Naive thymus-derived CD8-positive, alpha-beta T cell (primary cell): Measurements from ENCODE around the gene TMEM101. TPM values are rescaled to one million over a fixed set of nuclear protein-coding genes. Genes with fewer than 3 reads are reported as not detected.
"Not testable (repeated sequence)": the region's sequence is repeated elsewhere in the genome, so short reads cannot be mapped to it uniquely, and the experiment has no call there.

ENCODE experiments used
- ATAC-seq, 2 donors: fragments of 150-1000 bp; cut with Tn5 transposase in 1 of 2; sonication (Bioruptor Pico), chemical (Tn5 transposase) in 1 of 2; 1 replicate in 1 of 2; 2 replicates in 1 of 2; pipeline ENCODE4 v1.10.0; 2021; ENCODE audit warnings: mild to moderate bottlenecking in 2 of 2, moderate library complexity in 2 of 2
- POLR2A ChIA-PET: fragments of 350-600 bp; sonication (Branson Sonifier 250); formaldehyde crosslinking; loops from one replicate; lab custom pipeline; 2021; ENCODE audit warnings: antibody characterized with exemption; lab: Charles Lee
- DNase-seq, 10 donors: peaks; one replicate each; pipeline versions ENCODE4 v3.0.0 to v3.0.0-alpha.2; 2020 to 2022
- H3K27ac Mint-ChIP-seq, 10 donors: one replicate each; pipeline ENCODE4 v1.8.0; 2020 to 2022; ENCODE audit warnings: mild to moderate bottlenecking in 10 of 10, mixed read lengths in 10 of 10, moderate library complexity in 4 of 10, inconsistent platforms in 1 of 10
- H3K27me3 Mint-ChIP-seq, 5 donors: one replicate each; pipeline ENCODE4 v1.8.0; 2021 to 2022; ENCODE audit warnings: mixed read lengths in 5 of 5
- H3K36me3 Mint-ChIP-seq, 3 donors: one replicate each; pipeline ENCODE4 v1.8.0; 2020 to 2022; ENCODE audit warnings: mixed read lengths in 3 of 3, mild to moderate bottlenecking in 2 of 3, inconsistent platforms in 1 of 3
- H3K4me1 Mint-ChIP-seq, 4 donors: one replicate each; pipeline ENCODE4 v1.8.0; 2021 to 2022; ENCODE audit warnings: mixed read lengths in 4 of 4
- H3K4me3 Mint-ChIP-seq, 10 donors: one replicate each; pipeline ENCODE4 v1.8.0; 2020 to 2022; ENCODE audit warnings: mild to moderate bottlenecking in 10 of 10, mixed read lengths in 10 of 10, moderate library complexity in 6 of 10, inconsistent platforms in 1 of 10
- H3K9me3 Mint-ChIP-seq, 9 donors: one replicate each; pipeline ENCODE4 v1.8.0; 2020 to 2022; ENCODE audit warnings: mixed read lengths in 9 of 9, mild to moderate bottlenecking in 3 of 9, inconsistent platforms in 1 of 9, moderate library complexity in 1 of 9
- polyA plus RNA-seq, 3 donors: library from polyadenylated mRNA; unstranded; fragments of 300-500 nt; fragmentation: Illumina TruSeq; gene quantifications; one replicate each; pipeline ENCODE4 v1.2.3, GENCODE V29; 2021
- total RNA-seq, 8 experiments: library from RNA in 2 of 8; stranded (reverse) in 2 of 8; gene quantifications; one replicate each; pipeline ENCODE4 v1.2.3 and lab custom pipeline; 2021 to 2026

Gene TMEM101
- total and polyA plus RNA-seq, 5 experiments from 2014 or later, result 23.6 to 28.8 (median 27.1) TPM

DNA sequence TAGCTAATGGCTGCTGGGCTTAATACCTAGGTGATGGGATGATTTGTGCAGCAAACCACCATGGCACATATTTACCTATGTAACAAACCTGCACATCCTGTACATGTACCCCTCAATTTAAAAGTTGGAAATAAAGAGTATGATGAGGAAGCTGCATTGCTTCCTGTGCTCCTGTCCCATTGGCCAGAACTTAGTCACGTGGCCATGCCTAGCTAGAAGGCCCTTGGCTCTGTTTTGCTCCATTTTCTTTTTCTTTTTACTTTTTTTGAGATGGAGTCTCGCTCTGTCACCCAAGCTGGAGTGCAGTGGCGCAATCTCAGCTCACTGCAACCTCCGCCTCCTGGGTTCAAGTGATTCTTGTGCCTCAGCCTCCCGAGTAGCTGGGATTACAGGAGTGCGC is 53.5 kb downstream of the TMEM101 start:
- ATAC-seq, H3K9me3 Mint-ChIP-seq, H3K4me3 Mint-ChIP-seq, H3K36me3 Mint-ChIP-seq, H3K4me1 Mint-ChIP-seq, DNase-seq, POLR2A ChIA-PET, H3K27ac Mint-ChIP-seq: not testable (repeated sequence)
- H3K27me3 Mint-ChIP-seq, result peaks cover 3 to 13% (median 8%) of the 10 kb centered on the region in 5 donors

Other genes with a start within 250 kb of the TMEM101 start
- 10 to 100 TPM; 11.6 to 13.0 TPM for gene DUSP3, start 236.0 kb downstream of the TMEM101 start, total RNA-seq
- gene DUSP3, start 236.0 kb downstream of the TMEM101 start, polyA plus RNA-seq, result 1 to 10 TPM; 5.9 to 7.5 (median 6.4) TPM
- not detected for gene CFAP97D1, start 234.5 kb downstream of the TMEM101 start, total RNA-seq
- gene CFAP97D1, start 234.5 kb downstream of the TMEM101 start, polyA plus RNA-seq, result not detected
- under 1 TPM in 1 of 2 experiments, not detected in 1; 0.16 TPM for gene MPP3, start 181.8 kb downstream of the TMEM101 start, total RNA-seq
- not detected for gene MPP3, start 181.8 kb downstream of the TMEM101 start, polyA plus RNA-seq
- gene CD300LG, start 167.8 kb downstream of the TMEM101 start, total RNA-seq, result not detected
- not detected for gene CD300LG, start 167.8 kb downstream of the TMEM101 start, polyA plus RNA-seq
- 1 to 10 TPM; 2.4 to 5.2 TPM for gene MPP2, start 107.4 kb downstream of the TMEM101 start, total RNA-seq
- 1 to 10 TPM; 1.1 to 4.0 (median 3.1) TPM for gene MPP2, start 107.4 kb downstream of the TMEM101 start, polyA plus RNA-seq
- gene PPY, start 72.5 kb downstream of the TMEM101 start, total RNA-seq, result not detected
- gene PPY, start 72.5 kb downstream of the TMEM101 start, polyA plus RNA-seq, result not detected
- gene PYY, start 61.0 kb downstream of the TMEM101 start, total RNA-seq, result not detected
- not detected for gene PYY, start 61.0 kb downstream of the TMEM101 start, polyA plus RNA-seq
- gene NAGS, start 10.3 kb downstream of the TMEM101 start, total RNA-seq, result under 1 TPM; 0.19 to 0.96 TPM
- under 1 TPM; 0.39 to 0.62 (median 0.59) TPM for gene NAGS, start 10.3 kb downstream of the TMEM101 start, polyA plus RNA-seq
- gene LSM12, start 51.7 kb upstream of the TMEM101 start, total RNA-seq, result 10 to 100 TPM; 33.3 to 36.0 TPM
- 10 to 100 TPM; 63.4 to 82.6 (median 66.7) TPM for gene LSM12, start 51.7 kb upstream of the TMEM101 start, polyA plus RNA-seq
- gene G6PC3, start 55.8 kb upstream of the TMEM101 start, total RNA-seq, result 10 to 100 TPM; 15.0 to 19.1 TPM
- 10 to 100 TPM; 25.5 to 31.3 (median 26.6) TPM for gene G6PC3, start 55.8 kb upstream of the TMEM101 start, polyA plus RNA-seq
- gene HDAC5, start 108.7 kb upstream of the TMEM101 start, total RNA-seq, result 10 to 100 TPM; 71.1 to 73.8 TPM
- gene HDAC5, start 108.7 kb upstream of the TMEM101 start, polyA plus RNA-seq, result 10 to 100 TPM; 25.3 to 41.8 (median 27.2) TPM
- gene HROB, start 127.0 kb upstream of the TMEM101 start, total RNA-seq, result 1 to 10 TPM in 1 of 2 experiments, under 1 TPM in 1; 0.88 to 1.2 TPM
- gene HROB, start 127.0 kb upstream of the TMEM101 start, polyA plus RNA-seq, result under 1 TPM in 2 of 3 donors, not detected in 1; 0.08 to 0.24 TPM
- gene ASB16, start 155.7 kb upstream of the TMEM101 start, total RNA-seq, result not detected
- under 1 TPM in 1 of 3 donors, not detected in 2; 0.09 TPM for gene ASB16, start 155.7 kb upstream of the TMEM101 start, polyA plus RNA-seq
- 10 to 100 TPM; 45.8 to 50.5 TPM for gene TMUB2, start 172.0 kb upstream of the TMEM101 start, total RNA-seq
- 10 to 100 TPM; 22.1 to 30.2 (median 25.5) TPM for gene TMUB2, start 172.0 kb upstream of the TMEM101 start, polyA plus RNA-seq
- 100 to 1,000 TPM; 125 TPM for gene ATXN7L3, start 184.9 kb upstream of the TMEM101 start, total RNA-seq
- 10 to 100 TPM in 2 of 3 donors, 1 to 10 TPM in 1; 9.3 to 14.2 (median 10.6) TPM for gene ATXN7L3, start 184.9 kb upstream of the TMEM101 start, polyA plus RNA-seq
- 100 to 1,000 TPM; 348 to 362 TPM for gene UBTF, start 204.7 kb upstream of the TMEM101 start, total RNA-seq
- gene UBTF, start 204.7 kb upstream of the TMEM101 start, polyA plus RNA-seq, result 10 to 100 TPM; 41.5 to 94.2 (median 73.3) TPM